GM12878 (cell line): Measurements from ENCODE around the gene DIP2C. TPM values are rescaled to one million over a fixed set of nuclear protein-coding genes. Genes with fewer than 3 reads are reported as not detected.

Experiments
- ATAC-seq: fragments of 200-7000 bp; cut with Tn5 transposase; 3 replicates; pipeline ENCODE4 v1.9.1; 2020; ENCODE audit warnings: mild to moderate bottlenecking, moderate library complexity
- BruUV-seq: library from RNA; stranded (reverse); fragments of 400-500 nt; replicated peaks from 2 replicates; lab custom pipeline; 2021; lab: Mats Ljungman, UMichigan
- CTCF ChIA-PET: fragments of 300-600 bp; sonication (Branson Sonifier 250); formaldehyde crosslinking; extraction: SDS; loops from one replicate; lab custom pipeline; 2021; ENCODE audit warnings: inconsistent platforms; lab: Yijun Ruan, JAX
- POLR2A ChIA-PET: fragments of 350-600 bp; formaldehyde crosslinking; extraction: SDS; loops from one replicate; lab custom pipeline; 2021; ENCODE audit warnings: inconsistent platforms; lab: Charles Lee
- RAD21 ChIA-PET: fragments of 300-600 bp; sonication (Branson Sonifier 250); formaldehyde crosslinking; loops from one replicate; lab custom pipeline; 2023; ENCODE audit warnings: antibody characterized with exemption; ENCODE audit not compliant: unreplicated experiment; lab: Charles Lee
- SMC1A ChIA-PET: fragments of 300-600 bp; sonication (Branson Sonifier 250); formaldehyde crosslinking; loops from one replicate; lab custom pipeline; 2023; ENCODE audit not compliant: unreplicated experiment, uncharacterized antibody; lab: Charles Lee
- DNase-seq: peaks from one replicate; pipeline ENCODE4 v3.0.0-alpha.2; 2011; ENCODE audit warnings: low read depth, low spot score
- FAIRE-seq: peaks from 3 replicates; lab custom pipeline; 2011; peaks lifted over from hg19 to GRCh38; lab: Jason Lieb, UNC
- H2AFZ ChIP-seq: 2 replicates; pipeline ENCODE4 v1.6.0; 2011; ENCODE audit warnings: low read depth, low read length, control low read depth; ENCODE audit not compliant: control insufficient read depth
- H3K27ac ChIP-seq: 2 replicates; pipeline ENCODE4 v1.5.1; 2011; ENCODE audit warnings: control low read depth; ENCODE audit not compliant: control insufficient read depth, insufficient read depth
- H3K27me3 ChIP-seq, 2 experiments: replicated peaks in 1 of 2; 2 replicates each; pipeline versions ENCODE4 v1.6.0 to v1.6.1; 2011; ENCODE audit warnings: low read length in 1 of 2; ENCODE audit not compliant: control insufficient read depth in 2 of 2, insufficient read depth in 2 of 2
- H3K36me3 ChIP-seq, 2 experiments: 2 replicates each; pipeline ENCODE4 v1.5.1; 2011; ENCODE audit warnings: low read length in 1 of 2; ENCODE audit not compliant: control insufficient read depth in 2 of 2, insufficient read depth in 2 of 2
- H3K4me1 ChIP-seq: 2 replicates; pipeline ENCODE4 v1.6.1; 2011; ENCODE audit warnings: mild to moderate bottlenecking, low read length, moderate library complexity, mixed read lengths; ENCODE audit not compliant: control insufficient read depth, insufficient read depth
- H3K4me2 ChIP-seq: 2 replicates; pipeline ENCODE4 v1.6.0; 2011; ENCODE audit warnings: control low read depth; ENCODE audit not compliant: control insufficient read depth, insufficient read depth
- H3K4me3 ChIP-seq: fragments of 200-600 bp; sonication (generic); 2 replicates; pipeline ENCODE4 v1.5.1; 2016
- H3K79me2 ChIP-seq: 2 replicates; pipeline ENCODE4 v1.6.0; 2011; ENCODE audit warnings: low read length; ENCODE audit not compliant: control insufficient read depth, insufficient read depth
- H3K9ac ChIP-seq: 2 replicates; pipeline ENCODE4 v1.8.0; 2011; ENCODE audit warnings: low read length, control low read depth, mixed read lengths; ENCODE audit not compliant: control insufficient read depth, insufficient read depth
- H3K9me3 ChIP-seq: replicated peaks from 3 replicates; pipeline ENCODE4 v1.5.1; 2011; ENCODE audit warnings: mild to moderate bottlenecking, low read length; ENCODE audit not compliant: control insufficient read depth, insufficient read depth
- H4K20me1 ChIP-seq: 2 replicates; pipeline ENCODE4 v1.6.0; 2011; ENCODE audit not compliant: control insufficient read depth, insufficient read depth
- CBX5 ChIP-seq: sonication (generic); IDR thresholded peaks from 2 replicates; pipeline ENCODE4 v1.6.1; 2016; ENCODE audit warnings: low read depth, moderate library complexity, mild to moderate bottlenecking, inconsistent platforms
- EED ChIP-seq: sonication (generic); IDR thresholded peaks from 2 replicates; pipeline ENCODE4 v1.6.1; 2016; ENCODE audit warnings: antibody characterized with exemption, low read depth
- ETV6 ChIP-seq, 2 experiments: fragments of 450-650 bp in 1 of 2; IDR thresholded peaks in 1 of 2; conservative IDR thresholded peaks in 1 of 2; 2 replicates each; pipeline ENCODE4 v1.6.1; 2014; ENCODE audit warnings: antibody characterized with exemption in 1 of 2, borderline replicate concordance in 1 of 2, low read depth in 1 of 2, mild to moderate bottlenecking in 1 of 2, moderate library complexity in 1 of 2
- HCFC1 ChIP-seq: fragments of 150-350 bp; IDR thresholded peaks from 2 replicates; pipeline ENCODE4 v1.6.1; 2014; ENCODE audit warnings: low read length
- IKZF1 ChIP-seq: fragments of 450-650 bp; conservative IDR thresholded peaks from 2 replicates; pipeline ENCODE4 v1.6.1; 2017; ENCODE audit warnings: antibody characterized with exemption, mild to moderate bottlenecking
- NFYA ChIP-seq: IDR thresholded peaks from 2 replicates; pipeline ENCODE4 v1.6.1; 2011; ENCODE audit warnings: low read depth, mild to moderate bottlenecking, low read length, improper control_type of control experiment, borderline replicate concordance
- SIN3A ChIP-seq: IDR thresholded peaks from 2 replicates; pipeline ENCODE4 v1.6.1; 2012; ENCODE audit warnings: low read depth, low read length, improper control_type of control experiment
- SPI1 ChIP-seq: IDR thresholded peaks from 2 replicates; pipeline ENCODE4 v1.6.1; 2011; ENCODE audit warnings: low read depth, mild to moderate bottlenecking, low read length, moderate library complexity, borderline replicate concordance; ENCODE audit not compliant: insufficient read depth
- ZZZ3 ChIP-seq: IDR thresholded peaks from 2 replicates; pipeline ENCODE4 v1.6.1; 2011; ENCODE audit warnings: low read depth; ENCODE audit not compliant: control insufficient read depth, insufficient read length
- WGBS: methylation state at CpG from one replicate; pipeline ENCODE4 v1.1.6; 2016; ENCODE audit warnings: low lambda C conversion rate; ENCODE audit not compliant: insufficient replicate concordance, insufficient coverage; ENCODE audit errors: missing lambda C conversion rate; 5-methylcytosine and 5-hydroxymethylcytosine counted together
- in situ Hi-C: fragments of 300-500 bp; cut with MboI; formaldehyde crosslinking; loops from 9 replicates; pipeline ENCODE4 v1.14.3; 2018; ENCODE audit warnings: mixed read lengths
- intact Hi-C: fragments of 100-400 bp; cut with micrococcal nuclease; formaldehyde crosslinking; loops from one replicate; pipeline ENCODE4 v1.14.2; 2022; ENCODE audit not compliant: unreplicated experiment
- polyA plus RNA-seq, 11 experiments: library from polyadenylated mRNA; depleted of rRNA in 4 of 11; unstranded in 6 of 11; stranded (reverse) in 5 of 11; fragments of >200 nt; fragmentation: Nextera tagmentation in 4 of 11; fragmentation: Illumina TruSeq in 1 of 11; extraction: Ambion mirVana in 4 of 11; extraction: Trizol in 1 of 11; gene quantifications; 1 replicate in 1 of 11; 2 replicates in 10 of 11; pipeline versions ENCODE4 v1.2.1 to v1.2.3, GENCODE V29; 2011 to 2016; ENCODE audit warnings: inconsistent platforms in 2 of 11, missing spikeins in 2 of 11, low read depth in 1 of 11
- total RNA-seq, 4 experiments: library from RNA; depleted of rRNA in 3 of 4; stranded (reverse); fragments of >200 nt in 3 of 4; fragmentation: Illumina TruSeq in 1 of 4; extraction: Trizol in 1 of 4; gene quantifications; 2 replicates each; pipeline versions ENCODE4 v1.2.1 to v1.2.3, GENCODE V29; 2013 to 2021
- TF ChIP-seq, protein P1 (sequence below): fragments of 450-650 bp; IDR thresholded peaks from 2 replicates; pipeline ENCODE4 v1.6.1; 2018; ENCODE audit warnings: mild to moderate bottlenecking, low read depth, moderate library complexity; ENCODE audit not compliant: partially characterized antibody

DIP2C gene
- total and polyA plus RNA-seq, 10 of the 15 experiments (the other 5 are each of a cell fraction or from before 2014, with no cell fraction given), result 0.01 to 0.10 (median 0.06) TPM

GRCh38 chr10:629186-629998 lies 60.1 kb downstream of the DIP2C start (continued):
- TF ChIP-seq, protein P1, sequence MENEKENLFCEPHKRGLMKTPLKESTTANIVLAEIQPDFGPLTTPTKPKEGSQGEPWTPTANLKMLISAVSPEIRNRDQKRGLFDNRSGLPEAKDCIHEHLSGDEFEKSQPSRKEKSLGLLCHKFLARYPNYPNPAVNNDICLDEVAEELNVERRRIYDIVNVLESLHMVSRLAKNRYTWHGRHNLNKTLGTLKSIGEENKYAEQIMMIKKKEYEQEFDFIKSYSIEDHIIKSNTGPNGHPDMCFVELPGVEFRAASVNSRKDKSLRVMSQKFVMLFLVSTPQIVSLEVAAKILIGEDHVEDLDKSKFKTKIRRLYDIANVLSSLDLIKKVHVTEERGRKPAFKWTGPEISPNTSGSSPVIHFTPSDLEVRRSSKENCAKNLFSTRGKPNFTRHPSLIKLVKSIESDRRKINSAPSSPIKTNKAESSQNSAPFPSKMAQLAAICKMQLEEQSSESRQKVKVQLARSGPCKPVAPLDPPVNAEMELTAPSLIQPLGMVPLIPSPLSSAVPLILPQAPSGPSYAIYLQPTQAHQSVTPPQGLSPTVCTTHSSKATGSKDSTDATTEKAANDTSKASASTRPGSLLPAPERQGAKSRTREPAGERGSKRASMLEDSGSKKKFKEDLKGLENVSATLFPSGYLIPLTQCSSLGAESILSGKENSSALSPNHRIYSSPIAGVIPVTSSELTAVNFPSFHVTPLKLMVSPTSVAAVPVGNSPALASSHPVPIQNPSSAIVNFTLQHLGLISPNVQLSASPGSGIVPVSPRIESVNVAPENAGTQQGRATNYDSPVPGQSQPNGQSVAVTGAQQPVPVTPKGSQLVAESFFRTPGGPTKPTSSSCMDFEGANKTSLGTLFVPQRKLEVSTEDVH, result no peak

GRCh38 chr10:628386-629045 lies 61.0 kb downstream of the DIP2C start:
- Histone ChIP-seq H3K27me3 (no peaks in the 10 kb centered on the region), H3K4me2 (no peak overlapping the region), H3K27ac (no peak overlapping the region), H2AFZ (no peak overlapping the region), H3K9ac (no peak overlapping the region), H3K79me2 (no peaks in the 10 kb centered on the region), H3K36me3 (no peaks in the 10 kb centered on the region), H3K4me3 (no peak overlapping the region), H3K4me1 (no peaks in the 10 kb centered on the region), H3K9me3 (no peaks in the 10 kb centered on the region; the same call in 2 of the 3 replicates), H4K20me1 (no peaks in the 10 kb centered on the region)
- BruUV-seq, result no TSS peak
- ATAC-seq (no peak), FAIRE-seq (no peak), DNase-seq (no peak)
- in situ Hi-C loops, result no loop called here
- TF ChIP-seq HCFC1 (no peak), CBX5 (no peak), ZZZ3 (no peak), NFYA (no peak), SIN3A (no peak), EED (no peak), SPI1 (no peak), ETV6 (conservative IDR thresholded peaks at IDR 0.05 in 1 of 2, IDR thresholded peaks at IDR 0.05 in 1 of 2; ENCODE audit: borderline replicate concordance in 1 of 2, low read depth in 1 of 2) (no peak), IKZF1 (no peak)
- ChIA-PET SMC1A (no interaction called here), POLR2A (no interaction called here), CTCF (no interaction called here), RAD21 (no interaction called here)
- intact Hi-C loops, result no loop called here
- 72% methylated on average over 19 of the region's 19 CpGs for WGBS
